Mammary epithelial cell (primary cell): ENCODE data around the gene ARHGAP15.

Experiments used
- EZH2 ChIP-seq: IDR thresholded peaks from 2 replicates; pipeline ENCODE4 v1.6.1; 2012; ENCODE audit warnings: low read length, inconsistent platforms, borderline replicate concordance
- TF ChIP-seq, protein P1 (sequence below), 2 donors: IDR thresholded peaks in 1 of 2; conservative IDR thresholded peaks in 1 of 2; 2 replicates each; pipeline ENCODE4 v1.5.1; 2011 to 2012; ENCODE audit warnings: inconsistent platforms in 2 of 2, low read length in 2 of 2, mild to moderate bottlenecking in 2 of 2, control low read depth in 1 of 2, low read depth in 1 of 2; ENCODE audit not compliant: insufficient read depth in 1 of 2; ENCODE audit errors: extremely low read depth in 1 of 2

DNA sequence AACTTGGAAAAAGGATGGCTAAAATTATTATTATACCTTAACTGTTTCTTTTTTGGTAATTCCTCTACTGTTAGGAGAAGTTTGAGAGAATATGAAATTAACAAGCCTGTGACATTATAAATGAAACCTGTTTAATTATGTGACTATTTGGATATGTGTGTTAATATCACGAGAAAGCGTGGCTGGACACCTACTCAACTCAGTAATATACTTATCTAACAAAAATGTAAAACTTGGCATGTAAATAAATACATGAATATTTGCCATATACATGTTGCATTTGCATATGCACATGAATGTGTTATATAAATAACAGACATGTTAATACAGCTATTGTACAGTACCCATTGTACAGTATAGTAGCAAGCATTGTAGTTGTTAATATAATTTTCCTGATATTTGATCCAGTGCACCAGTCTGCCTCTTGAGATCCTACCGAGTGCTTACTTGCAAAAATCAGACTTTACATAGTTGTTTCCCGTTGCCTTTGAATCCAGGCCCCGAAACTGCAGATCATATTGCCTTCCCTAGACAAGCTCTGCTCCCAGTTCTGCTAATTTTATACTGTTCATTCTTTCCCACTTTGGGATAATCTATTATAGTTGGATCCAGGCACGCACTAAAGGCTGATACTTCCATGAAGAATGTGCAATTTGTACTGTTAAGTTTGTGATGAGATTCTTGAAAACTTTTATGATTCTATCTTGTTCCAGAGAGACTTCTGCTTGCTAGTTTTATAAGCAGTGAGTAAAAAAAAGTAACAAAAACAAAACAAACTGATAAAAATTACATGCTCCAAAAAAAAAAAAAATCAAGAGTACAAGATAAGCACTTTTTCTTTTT, 395.6 kb downstream of the ARHGAP15 start:
- TF ChIP-seq, protein P1, sequence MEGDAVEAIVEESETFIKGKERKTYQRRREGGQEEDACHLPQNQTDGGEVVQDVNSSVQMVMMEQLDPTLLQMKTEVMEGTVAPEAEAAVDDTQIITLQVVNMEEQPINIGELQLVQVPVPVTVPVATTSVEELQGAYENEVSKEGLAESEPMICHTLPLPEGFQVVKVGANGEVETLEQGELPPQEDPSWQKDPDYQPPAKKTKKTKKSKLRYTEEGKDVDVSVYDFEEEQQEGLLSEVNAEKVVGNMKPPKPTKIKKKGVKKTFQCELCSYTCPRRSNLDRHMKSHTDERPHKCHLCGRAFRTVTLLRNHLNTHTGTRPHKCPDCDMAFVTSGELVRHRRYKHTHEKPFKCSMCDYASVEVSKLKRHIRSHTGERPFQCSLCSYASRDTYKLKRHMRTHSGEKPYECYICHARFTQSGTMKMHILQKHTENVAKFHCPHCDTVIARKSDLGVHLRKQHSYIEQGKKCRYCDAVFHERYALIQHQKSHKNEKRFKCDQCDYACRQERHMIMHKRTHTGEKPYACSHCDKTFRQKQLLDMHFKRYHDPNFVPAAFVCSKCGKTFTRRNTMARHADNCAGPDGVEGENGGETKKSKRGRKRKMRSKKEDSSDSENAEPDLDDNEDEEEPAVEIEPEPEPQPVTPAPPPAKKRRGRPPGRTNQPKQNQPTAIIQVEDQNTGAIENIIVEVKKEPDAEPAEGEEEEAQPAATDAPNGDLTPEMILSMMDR (conservative IDR thresholded peaks at IDR 0.05 in 1 of 2, IDR thresholded peaks at IDR 0.05 in 1 of 2; ENCODE audit: extremely low read depth in 1 of 2, insufficient read depth in 1 of 2, low read depth in 1 of 2, low read length in 2 of 2) = no peak
- no peak for TF ChIP-seq EZH2
